ENCODE data around the gene PODXL. TPM values are rescaled to one million over a fixed set of nuclear protein-coding genes. Genes with fewer than 3 reads are reported as not detected.

Gene PODXL
- total and polyA plus RNA-seq, 2 experiments from 2014 or later, result 77.3 to 84.1 TPM

- Histone ChIP-seq H3K27ac (no peak overlapping the region), H3K4me2 (no peak overlapping the region), H3K36me3 (replicated peaks; ENCODE audit: insufficient read depth, low read depth) (no peaks in the 10 kb centered on the region), H3K9me3 (ENCODE audit: low read depth) (no peaks in the 10 kb centered on the region), H3K9me2 (replicated peaks; ENCODE audit: insufficient read depth) (no peaks in the 10 kb centered on the region), H3K4me1 (ENCODE audit: insufficient read depth) (peaks cover 6% of the 10 kb centered on the region), H2AFZ (no peak overlapping the region), H3K27me3 (no peaks in the 10 kb centered on the region), H3K79me2 (no peaks in the 10 kb centered on the region), H4K20me1 (ENCODE audit: insufficient read depth, poor library complexity, severe bottlenecking) (no peaks in the 10 kb centered on the region), H3K4me3 (no peak overlapping the region)
- WGBS (ENCODE audit: low lambda C conversion rate, missing lambda C conversion rate), result 84% methylated on average over 2 of the region's 2 CpGs
- TF ChIP-seq CTCF (IDR thresholded peaks at IDR 0.05; ENCODE audit: poor library complexity) (no peak), EZH2 (IDR thresholded peaks at IDR 0.05; ENCODE audit: borderline replicate concordance) (no peak), EZH2phosphoT487 (IDR thresholded peaks at IDR 0.05; ENCODE audit: low read depth, severe bottlenecking, unreplicated experiment) (no peak)
- DNase-seq (ENCODE audit: low spot score), result no peak
These were observed 47.5 kb upstream of the PODXL start for GRCh38 chr7:131603932-131604331.

GRCh38 chr7:131602994-131603372, 46.6 kb upstream of the PODXL start:
- H3K4me3 ChIP-seq, result no peak overlapping the region
- peaks cover 6% of the 10 kb centered on the region for H3K4me1 ChIP-seq (ENCODE audit: insufficient read depth)
- DNase-seq (ENCODE audit: low spot score), result no peak
- no peak overlapping the region for H3K4me2 ChIP-seq
- no peak overlapping the region for H2AFZ ChIP-seq
- H4K20me1 ChIP-seq (ENCODE audit: insufficient read depth, poor library complexity, severe bottlenecking), result no peaks in the 10 kb centered on the region
- WGBS (ENCODE audit: low lambda C conversion rate, missing lambda C conversion rate), result 49% methylated on average over 5 of the region's 5 CpGs
- no peaks in the 10 kb centered on the region for H3K27me3 ChIP-seq
- H3K9me3 ChIP-seq (ENCODE audit: low read depth), result no peaks in the 10 kb centered on the region
- no peaks in the 10 kb centered on the region for H3K79me2 ChIP-seq
- no peaks in the 10 kb centered on the region for H3K36me3 ChIP-seq (replicated peaks; ENCODE audit: insufficient read depth, low read depth)
- TF ChIP-seq EZH2phosphoT487 (IDR thresholded peaks at IDR 0.05; ENCODE audit: low read depth, severe bottlenecking, unreplicated experiment) (no peak), EZH2 (IDR thresholded peaks at IDR 0.05; ENCODE audit: borderline replicate concordance) (no peak), CTCF (IDR thresholded peaks at IDR 0.05; ENCODE audit: poor library complexity) (no peak)
- no peak overlapping the region for H3K27ac ChIP-seq
- H3K9me2 ChIP-seq (replicated peaks; ENCODE audit: insufficient read depth), result no peaks in the 10 kb centered on the region

GRCh38 chr7:131602304-131602993, 46.0 kb upstream of the PODXL start:
- H3K27me3 ChIP-seq, result no peaks in the 10 kb centered on the region
- no peaks in the 10 kb centered on the region for H3K79me2 ChIP-seq
- no peak overlapping the region for H3K27ac ChIP-seq
- no peaks in the 10 kb centered on the region for H3K9me2 ChIP-seq (replicated peaks; ENCODE audit: insufficient read depth)
- no peak for TF ChIP-seq EZH2phosphoT487 (IDR thresholded peaks at IDR 0.05; ENCODE audit: low read depth, severe bottlenecking, unreplicated experiment)
- TF ChIP-seq CTCF (IDR thresholded peaks at IDR 0.05; ENCODE audit: poor library complexity), result no peak
- no peak for TF ChIP-seq EZH2 (IDR thresholded peaks at IDR 0.05; ENCODE audit: borderline replicate concordance)
- H3K36me3 ChIP-seq (replicated peaks; ENCODE audit: insufficient read depth, low read depth), result no peaks in the 10 kb centered on the region
- H3K4me2 ChIP-seq, result no peak overlapping the region
- no peak overlapping the region for H3K4me3 ChIP-seq
- peaks cover 6% of the 10 kb centered on the region for H3K4me1 ChIP-seq (ENCODE audit: insufficient read depth)
- no peaks in the 10 kb centered on the region for H4K20me1 ChIP-seq (ENCODE audit: insufficient read depth, poor library complexity, severe bottlenecking)
- DNase-seq (ENCODE audit: low spot score), result no peak
- no peaks in the 10 kb centered on the region for H3K9me3 ChIP-seq (ENCODE audit: low read depth)
- WGBS (ENCODE audit: low lambda C conversion rate, missing lambda C conversion rate), result 82% methylated on average over 12 of the region's 12 CpGs
- no peak overlapping the region for H2AFZ ChIP-seq
